Measurements from ENCODE around the gene PDIA5.

PDIA5 gene

GRCh38 chr3:123061856-123062255 is 5.0 kb upstream of the PDIA5 start:
- DNase-seq (ENCODE audit: low read depth): no peak
- no peak for TF ChIP-seq CTCF (IDR thresholded peaks at IDR 0.05; ENCODE audit: insufficient read depth, low read depth, low read length, missing control alignments)
- H3K4me3 ChIP-seq (ENCODE audit: low read length): no peak overlapping the region

- no peak overlapping the region for H3K4me3 ChIP-seq (ENCODE audit: low read length)
- no peak for DNase-seq (ENCODE audit: low read depth)
- TF ChIP-seq CTCF (IDR thresholded peaks at IDR 0.05; ENCODE audit: insufficient read depth, low read depth, low read length, missing control alignments): no peak
These were observed 3.8 kb upstream of the PDIA5 start for GRCh38 chr3:123063034-123063433.

GRCh38 chr3:123064506-123064905 is 2.3 kb upstream of the PDIA5 start:
- DNase-seq (ENCODE audit: low read depth): no peak
- no peak for TF ChIP-seq CTCF (IDR thresholded peaks at IDR 0.05; ENCODE audit: insufficient read depth, low read depth, low read length, missing control alignments)
- H3K4me3 ChIP-seq (ENCODE audit: low read length): no peak overlapping the region

- no peak for DNase-seq (ENCODE audit: low read depth)
- TF ChIP-seq CTCF (IDR thresholded peaks at IDR 0.05; ENCODE audit: insufficient read depth, low read depth, low read length, missing control alignments): no peak
- H3K4me3 ChIP-seq (ENCODE audit: low read length): no peak overlapping the region
These were observed 1.9 kb upstream of the PDIA5 start for GRCh38 chr3:123064914-123065313.

- no peak for TF ChIP-seq CTCF (IDR thresholded peaks at IDR 0.05; ENCODE audit: insufficient read depth, low read depth, low read length, missing control alignments)
- H3K4me3 ChIP-seq (ENCODE audit: low read length): peak overlapping the region; percentile 79
- no peak for DNase-seq (ENCODE audit: low read depth)
These were observed 278 bp upstream of the PDIA5 start for GRCh38 chr3:123066599-123066895.

- peak overlapping the region; percentile 79 for H3K4me3 ChIP-seq (ENCODE audit: low read length)
- no peak for TF ChIP-seq CTCF (IDR thresholded peaks at IDR 0.05; ENCODE audit: insufficient read depth, low read depth, low read length, missing control alignments)
- peak; percentile 44 for DNase-seq (ENCODE audit: low read depth)
These were observed 1.1 kb downstream of the PDIA5 start for GRCh38 chr3:123067689-123068600.

Measured in epithelial cell of esophagus (primary cell).